SU-DHL-6 (cell line): ENCODE data around the gene FBRSL1.

Experiments
- EZH2phosphoT487 ChIP-seq: fragments of 200-600 bp; sonication (generic), shearing (Covaris generic); conservative IDR thresholded peaks from 2 replicates; pipeline ENCODE4 v1.6.1; 2018; ENCODE audit warnings: mild to moderate bottlenecking, antibody characterized with exemption, low read length, moderate library complexity, mixed read lengths
- TF ChIP-seq, protein P1 (sequence below): fragments of 200-600 bp; sonication (generic); IDR thresholded peaks from one replicate; pipeline ENCODE4 v1.5.1; 2017; ENCODE audit warnings: antibody characterized with exemption, mild to moderate bottlenecking, low read length, moderate library complexity; ENCODE audit not compliant: insufficient read depth, poor library complexity, severe bottlenecking

DNA sequence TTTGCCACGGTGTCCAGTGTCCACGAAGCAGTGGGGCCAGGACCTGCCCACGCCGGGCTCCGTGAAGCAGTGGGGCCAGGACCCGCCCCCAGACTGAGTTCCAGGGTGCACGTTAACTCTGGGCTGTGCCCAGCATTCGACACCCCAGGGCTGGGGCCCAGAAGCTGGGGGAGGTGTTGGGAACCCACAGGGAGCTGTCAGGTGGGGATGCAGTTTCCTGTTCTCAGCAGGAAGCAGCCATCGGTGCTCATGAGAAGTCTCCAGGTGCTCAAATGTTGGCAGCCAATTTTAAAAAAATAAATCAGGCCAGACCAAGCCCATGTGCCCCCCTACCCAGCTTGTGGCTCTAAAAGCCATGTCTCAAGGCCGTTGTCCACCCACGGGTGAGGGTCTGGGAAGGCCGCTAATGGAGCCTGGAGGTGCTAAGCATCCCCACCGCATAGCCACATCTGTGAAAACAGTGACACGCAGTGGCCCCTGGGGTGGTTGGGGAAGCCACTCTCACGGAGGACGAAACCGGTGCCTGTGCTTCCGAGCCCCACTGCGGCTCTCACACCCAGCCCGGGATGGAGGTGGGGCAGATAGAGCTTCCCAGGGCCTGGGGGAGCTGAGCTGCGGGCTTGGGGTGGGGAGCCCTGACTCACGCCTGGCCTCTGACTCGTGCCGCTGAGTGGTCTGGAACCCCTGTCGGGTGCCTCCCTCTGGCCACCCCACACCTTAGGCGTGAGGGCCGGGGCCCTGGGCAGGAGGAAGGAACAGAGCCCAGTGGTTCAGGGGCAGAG is 53.5 kb downstream of the FBRSL1 start:
- TF ChIP-seq, protein P1, sequence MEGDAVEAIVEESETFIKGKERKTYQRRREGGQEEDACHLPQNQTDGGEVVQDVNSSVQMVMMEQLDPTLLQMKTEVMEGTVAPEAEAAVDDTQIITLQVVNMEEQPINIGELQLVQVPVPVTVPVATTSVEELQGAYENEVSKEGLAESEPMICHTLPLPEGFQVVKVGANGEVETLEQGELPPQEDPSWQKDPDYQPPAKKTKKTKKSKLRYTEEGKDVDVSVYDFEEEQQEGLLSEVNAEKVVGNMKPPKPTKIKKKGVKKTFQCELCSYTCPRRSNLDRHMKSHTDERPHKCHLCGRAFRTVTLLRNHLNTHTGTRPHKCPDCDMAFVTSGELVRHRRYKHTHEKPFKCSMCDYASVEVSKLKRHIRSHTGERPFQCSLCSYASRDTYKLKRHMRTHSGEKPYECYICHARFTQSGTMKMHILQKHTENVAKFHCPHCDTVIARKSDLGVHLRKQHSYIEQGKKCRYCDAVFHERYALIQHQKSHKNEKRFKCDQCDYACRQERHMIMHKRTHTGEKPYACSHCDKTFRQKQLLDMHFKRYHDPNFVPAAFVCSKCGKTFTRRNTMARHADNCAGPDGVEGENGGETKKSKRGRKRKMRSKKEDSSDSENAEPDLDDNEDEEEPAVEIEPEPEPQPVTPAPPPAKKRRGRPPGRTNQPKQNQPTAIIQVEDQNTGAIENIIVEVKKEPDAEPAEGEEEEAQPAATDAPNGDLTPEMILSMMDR: no peak
- TF ChIP-seq EZH2phosphoT487: no peak
